HEK293 (cell line): Measurements from ENCODE around the gene CCNY.

Source experiments
- CTCF ChIA-PET: fragments of 350-600 bp; formaldehyde crosslinking; extraction: SDS; loops from one replicate; lab custom pipeline; 2021; ENCODE audit warnings: antibody characterized with exemption; lab: Yijun Ruan, JAX
- POLR2A ChIA-PET: fragments of 300-600 bp; formaldehyde crosslinking; extraction: SDS; loops from one replicate; lab custom pipeline; 2020; ENCODE audit warnings: antibody characterized with exemption, inconsistent platforms; lab: Yijun Ruan, JAX
- H3K27ac ChIP-seq: fragments of 200-500 bp; sonication (Bioruptor generic); 2 replicates; pipeline ENCODE4 v1.5.1; 2014; ENCODE audit warnings: low read depth, low read length, control low read depth, inconsistent platforms; ENCODE audit errors: extremely low read depth
- H3K36me3 ChIP-seq, 2 experiments: fragments of 200-500 bp in 1 of 2; sonication (Bioruptor generic) in 1 of 2; 1 replicate in 1 of 2; 2 replicates in 1 of 2; pipeline ENCODE4 v1.5.1; 2014 to 2017; ENCODE audit warnings: inconsistent platforms in 2 of 2, low read length in 2 of 2; ENCODE audit not compliant: control insufficient read depth in 2 of 2, insufficient read depth in 1 of 2
- H3K4me1 ChIP-seq: fragments of 200-500 bp; sonication (Bioruptor generic); 2 replicates; pipeline ENCODE4 v1.5.1; 2014; ENCODE audit warnings: mild to moderate bottlenecking, low read length, inconsistent platforms; ENCODE audit not compliant: control insufficient read depth, insufficient read depth
- H3K4me3 ChIP-seq: 2 replicates; pipeline ENCODE4 v1.5.1; 2011; ENCODE audit warnings: low read depth, mild to moderate bottlenecking, control low read depth, low read length, moderate library complexity
- H3K9me3 ChIP-seq: fragments of 200-500 bp; sonication (Bioruptor generic); 2 replicates; pipeline ENCODE4 v1.5.1; 2014; ENCODE audit warnings: low read depth, low read length, inconsistent platforms; ENCODE audit not compliant: control insufficient read depth, insufficient read depth
- ATF2 ChIP-seq: fragments of 450-650 bp; formaldehyde crosslinking; IDR thresholded peaks from 2 replicates; pipeline ENCODE4 v1.5.1; 2016; ENCODE audit warnings: missing biosample characterization, missing genetic modification characterization, low read depth
- GLI4 ChIP-seq: fragments of 450-650 bp; formaldehyde crosslinking; IDR thresholded peaks from 2 replicates; pipeline ENCODE4 v1.5.1; 2016; ENCODE audit warnings: missing biosample characterization, missing genetic modification characterization
- HOXC10 ChIP-seq: sonication (generic); formaldehyde crosslinking; IDR thresholded peaks from 2 replicates; pipeline ENCODE4 v1.8.1; 2023; ENCODE audit warnings: mild to moderate bottlenecking, missing genetic modification reagents
- HOXD13 ChIP-seq: sonication (generic); formaldehyde crosslinking; IDR thresholded peaks from 2 replicates; pipeline ENCODE4 v1.8.0; 2022; ENCODE audit warnings: missing genetic modification reagents, borderline replicate concordance
- SCRT1 ChIP-seq: fragments of 450-650 bp; formaldehyde crosslinking; IDR thresholded peaks from 2 replicates; pipeline ENCODE4 v1.5.1; 2016; ENCODE audit warnings: missing biosample characterization, missing genetic modification characterization, borderline replicate concordance
- ZFP3 ChIP-seq: fragments of 450-650 bp; formaldehyde crosslinking; IDR thresholded peaks from 2 replicates; pipeline ENCODE4 v1.5.1; 2016; ENCODE audit warnings: low read depth, missing biosample characterization, missing genetic modification characterization
- ZNF114 ChIP-seq: fragments of 450-650 bp; formaldehyde crosslinking; IDR thresholded peaks from 2 replicates; pipeline ENCODE4 v1.5.0; 2017; ENCODE audit warnings: missing biosample characterization, missing genetic modification characterization
- ZNF121 ChIP-seq: fragments of 450-650 bp; formaldehyde crosslinking; IDR thresholded peaks from 2 replicates; pipeline ENCODE4 v1.5.1; 2016; ENCODE audit warnings: missing biosample characterization, missing genetic modification characterization
- ZNF132 ChIP-seq: fragments of 450-650 bp; formaldehyde crosslinking; IDR thresholded peaks from 2 replicates; pipeline ENCODE4 v1.5.1; 2017; ENCODE audit warnings: missing biosample characterization, missing genetic modification characterization, borderline replicate concordance
- ZNF138 ChIP-seq: fragments of 450-650 bp; formaldehyde crosslinking; IDR thresholded peaks from 2 replicates; pipeline ENCODE4 v1.5.1; 2016; ENCODE audit warnings: missing biosample characterization, missing genetic modification characterization, borderline replicate concordance
- ZNF16 ChIP-seq: fragments of 450-650 bp; formaldehyde crosslinking; IDR thresholded peaks from 2 replicates; pipeline ENCODE4 v1.5.1; 2016; ENCODE audit warnings: low read depth, missing biosample characterization, missing genetic modification characterization
- ZNF394 ChIP-seq: fragments of 450-650 bp; formaldehyde crosslinking; IDR thresholded peaks from 2 replicates; pipeline ENCODE4 v1.5.1; 2016; ENCODE audit warnings: missing biosample characterization, missing genetic modification characterization, mild to moderate bottlenecking, moderate library complexity, borderline replicate concordance
- ZNF423 ChIP-seq: fragments of 450-650 bp; formaldehyde crosslinking; IDR thresholded peaks from 2 replicates; pipeline ENCODE4 v1.5.1; 2016; ENCODE audit warnings: missing biosample characterization, missing genetic modification characterization
- ZNF449 ChIP-seq: fragments of 450-650 bp; formaldehyde crosslinking; IDR thresholded peaks from 2 replicates; pipeline ENCODE4 v1.5.1; 2017; ENCODE audit warnings: missing biosample characterization, mild to moderate bottlenecking, missing genetic modification characterization, moderate library complexity
- ZNF555 ChIP-seq: fragments of 450-650 bp; formaldehyde crosslinking; conservative IDR thresholded peaks from 2 replicates; pipeline ENCODE4 v1.5.1; 2017; ENCODE audit warnings: missing biosample characterization, mild to moderate bottlenecking, missing genetic modification characterization, inconsistent platforms
- ZNF596 ChIP-seq: fragments of 450-650 bp; IDR thresholded peaks from 2 replicates; pipeline ENCODE4 v1.5.0; 2018; ENCODE audit warnings: missing biosample characterization, mild to moderate bottlenecking, missing genetic modification characterization, moderate library complexity
- ZNF623 ChIP-seq: fragments of 450-650 bp; formaldehyde crosslinking; IDR thresholded peaks from 2 replicates; pipeline ENCODE4 v1.5.1; 2016; ENCODE audit warnings: missing biosample characterization, missing genetic modification characterization
- ZNF701 ChIP-seq: fragments of 450-650 bp; formaldehyde crosslinking; IDR thresholded peaks from 2 replicates; pipeline ENCODE4 v1.5.1; 2016; ENCODE audit warnings: missing biosample characterization, missing genetic modification characterization
- ZNF776 ChIP-seq: fragments of 450-650 bp; formaldehyde crosslinking; IDR thresholded peaks from 2 replicates; pipeline ENCODE4 v1.5.0; 2017; ENCODE audit warnings: missing biosample characterization, missing genetic modification characterization, borderline replicate concordance
- ZNF791 ChIP-seq: fragments of 450-650 bp; formaldehyde crosslinking; IDR thresholded peaks from 2 replicates; pipeline ENCODE4 v1.5.1; 2016; ENCODE audit warnings: missing biosample characterization, missing genetic modification characterization
- ZSCAN23 ChIP-seq: fragments of 450-650 bp; formaldehyde crosslinking; IDR thresholded peaks from 2 replicates; pipeline ENCODE4 v1.5.1; 2016; ENCODE audit warnings: missing biosample characterization, missing genetic modification characterization

Gene CCNY

DNA sequence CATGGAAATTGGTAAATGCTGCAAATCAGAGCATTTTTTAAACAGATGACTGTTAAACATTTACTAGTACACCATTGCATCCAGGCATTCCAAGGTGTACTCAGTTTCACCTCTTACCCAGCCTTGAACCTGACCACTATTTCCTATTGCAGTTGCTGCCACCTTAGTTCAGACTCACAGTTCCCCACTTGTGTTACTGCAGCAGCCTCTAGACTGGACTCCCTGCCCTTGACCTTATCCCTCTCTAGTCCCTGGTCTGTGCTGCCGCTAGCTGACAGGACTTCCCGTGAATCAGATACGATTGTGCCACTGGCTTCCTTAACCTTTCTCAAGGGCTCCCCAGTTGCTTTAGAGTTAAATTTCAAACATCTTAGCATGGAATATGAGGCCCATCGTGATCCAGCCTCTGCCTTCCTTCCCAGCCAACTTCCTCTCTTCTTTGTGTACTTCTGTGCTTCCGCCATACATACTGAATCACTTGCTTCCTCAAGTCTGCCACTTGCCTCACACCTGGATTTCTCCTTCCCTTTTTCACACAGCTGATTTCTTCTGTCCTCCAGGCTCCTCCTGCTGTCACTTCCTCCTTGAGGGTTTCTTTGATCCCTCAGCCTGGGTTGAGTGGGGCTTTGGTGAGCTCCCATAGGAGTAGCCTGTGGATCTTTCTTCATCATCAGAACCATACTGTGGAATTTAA lies 150.1 kb downstream of the CCNY start:
- H3K4me1 ChIP-seq = no peaks in the 10 kb centered on the region
- POLR2A ChIA-PET = no interaction called here
- no peak overlapping the region for H3K4me3 ChIP-seq
- TF ChIP-seq ZNF394 (tag by site-specific recombination) (no peak), ZNF449 (tag by site-specific recombination) (no peak), ZNF121 (tag by site-specific recombination) (no peak), ZFP3 (tag by site-specific recombination) (no peak), ZNF132 (tag by site-specific recombination) (no peak), ZNF555 (tag by site-specific recombination) (no peak), ZNF701 (tag by site-specific recombination) (no peak), SCRT1 (tag by site-specific recombination) (no peak), ZNF623 (no peak), ZNF596 (tag by site-specific recombination) (no peak), ZNF16 (no peak), ZNF791 (tag by site-specific recombination) (no peak), ZNF776 (tag by site-specific recombination) (no peak)
- CTCF ChIA-PET = no interaction called here
- no peaks in the 10 kb centered on the region for H3K9me3 ChIP-seq
- H3K27ac ChIP-seq = no peak overlapping the region
- H3K36me3 ChIP-seq = peaks cover 0 to 6% of the 10 kb centered on the region in 2 experiments; a peak in 1 of 3 replicates

DNA sequence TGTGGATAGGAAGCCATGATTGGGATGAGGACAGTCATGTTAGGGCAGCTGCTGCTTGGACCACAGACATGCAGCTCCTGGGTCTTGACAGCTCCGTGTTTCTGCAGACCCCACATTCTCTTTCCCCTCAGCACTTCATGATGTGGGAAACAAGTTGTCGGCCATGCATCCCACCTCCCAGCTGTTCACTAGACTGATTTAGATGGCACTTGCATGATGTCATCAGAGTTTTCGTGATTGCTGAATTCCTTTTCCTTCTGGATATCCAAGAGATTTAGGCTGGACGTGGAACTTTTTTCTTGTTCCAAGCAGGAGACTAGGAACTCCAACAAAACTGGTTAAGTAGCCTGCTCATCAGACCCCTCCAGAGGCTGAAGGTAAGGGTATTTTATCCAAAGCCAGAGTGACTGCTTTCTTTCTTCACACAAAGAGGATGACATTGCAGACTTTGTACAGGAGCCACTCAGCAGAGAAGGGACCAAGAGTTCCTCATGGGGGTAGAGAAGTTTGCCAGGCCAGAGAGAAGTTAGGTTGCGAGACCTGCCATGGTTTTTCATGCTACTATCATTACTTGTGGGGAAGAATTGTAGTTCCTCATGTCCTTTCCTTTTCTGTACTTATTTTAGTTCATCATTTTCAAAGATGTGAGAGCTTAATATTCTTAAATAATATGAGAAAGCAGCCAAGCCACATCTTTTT lies 151.2 kb downstream of the CCNY start:
- H3K4me3 ChIP-seq = no peak overlapping the region
- no peaks in the 10 kb centered on the region for H3K4me1 ChIP-seq
- no peaks in the 10 kb centered on the region for H3K9me3 ChIP-seq
- POLR2A ChIA-PET = no interaction called here
- H3K27ac ChIP-seq = no peak overlapping the region
- TF ChIP-seq ZSCAN23 (tag by site-specific recombination) = no peak
- no peak for TF ChIP-seq GLI4
- TF ChIP-seq ZNF423 (tag by site-specific recombination) = no peak
- no peak for TF ChIP-seq ZNF114 (tag by site-specific recombination)
- no peak for TF ChIP-seq ZNF16
- no peak for TF ChIP-seq HOXC10 (CRISPR knock-in tag)
- TF ChIP-seq ATF2 = 0 out of 2 replicates have a peak, but pooled peaks have one; percentile 28
- TF ChIP-seq ZNF138 = no peak
- TF ChIP-seq HOXD13 = no peak
- H3K36me3 ChIP-seq = peaks cover 0 to 6% of the 10 kb centered on the region in 2 experiments; a peak in 1 of 3 replicates
- CTCF ChIA-PET = no interaction called here
